ENCODE measurements around the gene C9orf78. TPM values are rescaled to one million over a fixed set of nuclear protein-coding genes. Genes with fewer than 3 reads are reported as not detected.

C9orf78 gene
- total and polyA plus RNA-seq, 7 donors, result 55.7 to 172 (median 67.1) TPM

DNA sequence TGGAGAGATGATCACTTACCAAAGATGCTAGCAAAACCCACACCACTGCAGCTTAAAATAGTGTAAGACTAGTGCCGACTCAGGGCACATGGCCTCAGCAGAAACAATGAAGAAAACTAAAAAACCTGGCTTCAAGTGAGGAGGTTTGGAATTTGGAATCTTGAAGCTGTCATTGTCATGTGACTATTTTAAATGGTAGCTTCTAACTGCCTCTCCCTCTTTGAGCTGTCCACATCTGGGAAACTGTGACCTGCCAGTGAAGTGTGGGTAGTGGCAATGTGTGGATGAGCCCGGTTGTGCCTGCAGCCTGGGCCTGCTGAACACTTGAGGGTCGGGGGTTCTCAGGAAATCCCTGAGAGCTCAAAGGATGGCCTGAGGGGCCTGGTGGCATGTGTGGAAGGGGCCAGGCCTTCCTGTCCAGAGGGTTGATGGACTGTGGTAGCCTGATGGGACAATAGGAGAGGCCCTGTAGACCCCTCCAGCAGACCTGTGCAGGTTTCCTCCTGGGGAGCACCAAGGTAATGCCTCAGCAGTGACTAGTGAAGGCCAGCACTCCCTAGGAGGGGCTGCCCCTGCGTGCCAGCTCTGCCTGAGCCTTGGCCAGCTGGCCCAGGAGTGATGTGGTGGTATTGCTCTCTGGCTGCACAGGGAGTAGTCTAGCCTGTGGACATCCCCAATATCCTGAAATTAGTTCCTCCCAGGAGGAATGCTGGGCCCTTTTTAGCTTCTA is 13.8 kb upstream of the C9orf78 start:
- H3K4me1 ChIP-seq, result peaks cover 0 to 28% (median 20%) of the 10 kb centered on the region in 4 donors
- H3K36me3 ChIP-seq, result peaks cover 14 to 31% (median 23%) of the 10 kb centered on the region in 4 donors
- no peak for DNase-seq
- intact Hi-C loops (cut with DNase I), result no loop called here
- no peaks in the 10 kb centered on the region for H3K27me3 ChIP-seq
- H3K27ac ChIP-seq, result peak overlapping the region in 2 of 4 donors; percentile 74 to 80
- H3K9me3 ChIP-seq, result no peaks in the 10 kb centered on the region
- 88 to 89% methylated on average over 4 of the region's 4 CpGs for WGBS, 2 donors
- TF ChIP-seq POLR2AphosphoS5 (IDR thresholded peaks at IDR 0.05), result no peak
- no peak for TF ChIP-seq POLR2A (IDR thresholded peaks at IDR 0.05)
- TF ChIP-seq, protein P1, sequence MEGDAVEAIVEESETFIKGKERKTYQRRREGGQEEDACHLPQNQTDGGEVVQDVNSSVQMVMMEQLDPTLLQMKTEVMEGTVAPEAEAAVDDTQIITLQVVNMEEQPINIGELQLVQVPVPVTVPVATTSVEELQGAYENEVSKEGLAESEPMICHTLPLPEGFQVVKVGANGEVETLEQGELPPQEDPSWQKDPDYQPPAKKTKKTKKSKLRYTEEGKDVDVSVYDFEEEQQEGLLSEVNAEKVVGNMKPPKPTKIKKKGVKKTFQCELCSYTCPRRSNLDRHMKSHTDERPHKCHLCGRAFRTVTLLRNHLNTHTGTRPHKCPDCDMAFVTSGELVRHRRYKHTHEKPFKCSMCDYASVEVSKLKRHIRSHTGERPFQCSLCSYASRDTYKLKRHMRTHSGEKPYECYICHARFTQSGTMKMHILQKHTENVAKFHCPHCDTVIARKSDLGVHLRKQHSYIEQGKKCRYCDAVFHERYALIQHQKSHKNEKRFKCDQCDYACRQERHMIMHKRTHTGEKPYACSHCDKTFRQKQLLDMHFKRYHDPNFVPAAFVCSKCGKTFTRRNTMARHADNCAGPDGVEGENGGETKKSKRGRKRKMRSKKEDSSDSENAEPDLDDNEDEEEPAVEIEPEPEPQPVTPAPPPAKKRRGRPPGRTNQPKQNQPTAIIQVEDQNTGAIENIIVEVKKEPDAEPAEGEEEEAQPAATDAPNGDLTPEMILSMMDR (IDR thresholded peaks at IDR 0.05), result no peak
- no peak for TF ChIP-seq EP300 (IDR thresholded peaks at IDR 0.05)
- H3K4me3 ChIP-seq, result no peak overlapping the region

GRCh38 chr9:129845373-129845772 is 10.3 kb upstream of the C9orf78 start:
- 51 to 78% methylated on average over 2 of the region's 2 CpGs for WGBS, 2 donors
- Histone ChIP-seq H3K36me3 (peaks cover 0 to 10% (median 0%) of the 10 kb centered on the region in 4 donors), H3K9me3 (no peaks in the 10 kb centered on the region), H3K4me1 (peaks cover 0 to 11% (median 9%) of the 10 kb centered on the region in 4 donors), H3K4me3 (no peak overlapping the region), H3K27me3 (no peaks in the 10 kb centered on the region), H3K27ac (no peak overlapping the region)
- TF ChIP-seq, protein P1 (IDR thresholded peaks at IDR 0.05), result no peak
- no peak for TF ChIP-seq POLR2AphosphoS5 (IDR thresholded peaks at IDR 0.05)
- no peak for TF ChIP-seq POLR2A (IDR thresholded peaks at IDR 0.05)
- TF ChIP-seq EP300 (IDR thresholded peaks at IDR 0.05), result no peak
- no peak for DNase-seq
- intact Hi-C loops (cut with DNase I), result no loop called here

DNA sequence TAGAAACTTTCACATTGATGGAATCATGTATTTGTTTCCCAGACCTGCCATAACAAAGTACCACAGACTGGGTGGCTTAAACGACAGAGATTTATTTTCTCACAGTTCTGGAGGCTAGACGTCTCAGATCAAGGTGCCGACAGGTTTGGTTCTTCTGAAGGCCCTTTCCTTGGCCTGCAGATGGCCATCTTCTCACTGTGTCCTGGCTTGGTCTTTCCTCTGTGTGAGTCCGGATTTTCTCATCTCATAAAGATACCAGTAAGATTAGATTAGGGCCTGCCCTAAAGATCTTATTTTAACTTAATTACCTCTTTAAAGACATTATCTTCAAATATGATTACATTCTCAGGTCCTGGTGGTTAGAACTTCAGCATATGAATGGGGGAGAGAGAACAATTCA is 6.0 kb upstream of the C9orf78 start:
- no peaks in the 10 kb centered on the region for H3K36me3 ChIP-seq
- 72 to 85% methylated on average over 4 of the region's 4 CpGs for WGBS, 2 donors
- H3K9me3 ChIP-seq, result no peaks in the 10 kb centered on the region
- TF ChIP-seq EP300 (IDR thresholded peaks at IDR 0.05) (no peak), POLR2A (IDR thresholded peaks at IDR 0.05) (no peak), POLR2AphosphoS5 (IDR thresholded peaks at IDR 0.05) (no peak)
- TF ChIP-seq, protein P1 (IDR thresholded peaks at IDR 0.05), result no peak
- H3K27me3 ChIP-seq, result no peaks in the 10 kb centered on the region
- intact Hi-C loops (cut with DNase I), result no loop called here
- DNase-seq, result no peak
- H3K27ac ChIP-seq, result no peak overlapping the region
- no peak overlapping the region for H3K4me3 ChIP-seq
- peaks cover 0 to 31% (median 25%) of the 10 kb centered on the region in 4 donors for H3K4me1 ChIP-seq

DNA sequence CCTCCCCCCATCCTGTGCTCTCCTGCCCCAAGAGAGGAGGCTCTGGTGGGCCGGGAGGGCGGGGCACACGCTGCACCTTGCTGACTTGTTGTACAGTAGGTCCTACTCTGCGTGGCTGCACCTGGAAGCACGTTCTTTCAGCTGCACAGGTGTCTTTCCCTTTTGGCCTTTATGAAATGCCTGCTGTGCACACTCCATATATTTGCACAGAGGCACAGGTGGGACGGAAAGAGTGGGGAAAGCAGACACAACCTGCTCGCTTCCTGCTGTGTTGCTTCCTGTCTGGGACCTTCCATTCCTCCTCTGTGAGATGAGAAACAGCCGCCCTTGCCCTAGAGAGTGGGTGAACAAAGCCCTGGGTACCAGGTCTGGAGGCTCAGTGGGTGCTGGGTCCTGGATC is 5.0 kb upstream of the C9orf78 start:
- Histone ChIP-seq H3K4me3 (no peak overlapping the region), H3K9me3 (no peaks in the 10 kb centered on the region), H3K36me3 (no peaks in the 10 kb centered on the region), H3K4me1 (peaks cover 0 to 34% (median 27%) of the 10 kb centered on the region in 4 donors), H3K27me3 (no peaks in the 10 kb centered on the region), H3K27ac (no peak overlapping the region)
- intact Hi-C loops (cut with DNase I), result no loop called here
- TF ChIP-seq, protein P1 (IDR thresholded peaks at IDR 0.05), result no peak
- TF ChIP-seq EP300 (IDR thresholded peaks at IDR 0.05), result no peak
- no peak for TF ChIP-seq POLR2AphosphoS5 (IDR thresholded peaks at IDR 0.05)
- no peak for TF ChIP-seq POLR2A (IDR thresholded peaks at IDR 0.05)
- no peak for DNase-seq
- WGBS, 2 donors, result 62 to 89% methylated on average over 8 of the region's 8 CpGs

Measured in sigmoid colon (tissue), 7 donors.